Activated CD4-positive, alpha-beta T cell treated with anti-CD3 and anti-CD28 coated beads, Interleukin-2, amount 50 U/mL, for 1 hour (primary cell): ENCODE measurements around the gene SPATA31D3.
"Not testable (repeated sequence)": the region's sequence is repeated elsewhere in the genome, so short reads cannot be mapped to it uniquely, and the experiment has no call there.

Experiments used
- DNase-seq: peaks from one replicate; pipeline ENCODE4 v3.0.0-alpha.2; 2020

The SPATA31D3 gene

DNA sequence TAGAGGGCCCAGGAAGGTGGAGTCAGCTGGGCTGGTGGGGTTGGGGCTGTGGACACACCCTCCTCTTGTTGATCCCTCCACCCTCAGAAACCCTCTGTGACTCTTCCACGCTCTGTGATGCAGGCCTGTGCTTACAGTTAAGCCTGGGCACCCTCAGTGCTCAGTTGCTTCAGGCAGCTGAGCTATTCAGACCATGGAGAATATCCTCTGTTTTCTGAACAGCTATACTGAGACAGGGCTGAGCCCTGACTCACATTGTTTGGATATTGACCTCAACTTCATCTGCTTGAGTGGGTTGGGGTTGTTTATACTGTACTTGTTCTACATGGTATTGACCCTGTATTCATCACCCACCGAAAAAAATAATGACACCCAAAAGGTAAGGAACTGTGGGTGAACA, at the start of gene SPATA31D3:
SPATA31D3 (plus strand) TSS at position 108 of the 400 bp plus-strand sequence; CDS start at position 194, 86 bp downstream.
- DNase-seq, result not testable (repeated sequence)

DNA sequence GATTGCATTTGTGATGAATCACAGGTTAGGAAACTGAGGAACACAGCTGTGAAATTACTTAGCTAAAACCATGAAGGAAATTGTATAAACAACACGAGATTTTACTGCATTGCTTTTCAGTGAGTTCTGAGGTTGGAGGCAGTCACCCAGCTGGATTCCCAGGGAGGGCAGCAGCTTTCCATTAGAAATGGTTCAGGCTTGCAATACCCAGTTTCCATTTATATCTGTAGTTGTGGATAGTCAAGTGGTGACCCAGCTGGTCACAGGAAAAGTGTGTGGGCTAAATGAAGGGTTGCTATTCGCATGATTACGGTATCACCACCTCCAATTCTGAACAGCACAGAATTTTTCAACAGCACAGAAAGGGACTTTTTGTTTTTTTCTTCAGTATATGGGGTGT, 49.4 kb upstream of the SPATA31D3 start:
- DNase-seq, result no peak

DNA sequence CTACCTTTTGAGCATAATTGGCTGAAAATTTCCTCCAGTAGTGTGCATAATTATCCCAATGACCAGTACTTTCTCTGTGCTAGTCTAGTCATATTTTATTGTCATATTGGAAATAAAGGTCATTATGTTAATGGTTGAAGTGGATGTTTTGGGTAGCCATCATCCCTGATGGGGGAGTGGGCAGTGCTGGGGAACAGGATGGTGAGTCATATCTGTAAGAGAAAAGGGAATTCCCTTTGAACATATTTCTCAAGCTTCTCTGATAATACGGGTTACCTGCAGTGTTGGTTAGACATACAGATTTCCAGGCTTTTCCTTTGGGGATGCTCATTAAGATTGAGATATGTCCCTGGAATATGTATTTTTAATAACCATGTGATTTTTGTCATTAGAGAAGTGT, 48.4 kb upstream of the SPATA31D3 start:
- no peak for DNase-seq

DNA sequence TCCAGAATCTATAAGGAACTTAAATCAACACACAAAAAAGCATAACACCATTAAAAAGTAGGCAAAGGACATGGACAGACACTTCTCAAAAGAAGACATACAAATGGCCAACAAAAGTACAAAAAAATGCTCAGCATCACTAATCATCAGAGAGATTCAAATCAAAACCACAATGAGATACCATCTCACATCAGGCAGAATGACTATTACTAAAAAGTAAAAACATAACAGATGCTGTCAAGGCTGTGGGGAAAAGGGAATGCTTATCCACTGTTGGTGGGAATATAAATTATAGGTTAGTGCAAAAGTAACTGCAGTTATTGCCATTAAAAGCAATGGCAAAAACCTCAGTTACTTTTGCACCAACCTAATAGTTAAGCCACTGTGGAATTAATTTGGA, 47.2 kb upstream of the SPATA31D3 start:
- DNase-seq, result no peak

DNA sequence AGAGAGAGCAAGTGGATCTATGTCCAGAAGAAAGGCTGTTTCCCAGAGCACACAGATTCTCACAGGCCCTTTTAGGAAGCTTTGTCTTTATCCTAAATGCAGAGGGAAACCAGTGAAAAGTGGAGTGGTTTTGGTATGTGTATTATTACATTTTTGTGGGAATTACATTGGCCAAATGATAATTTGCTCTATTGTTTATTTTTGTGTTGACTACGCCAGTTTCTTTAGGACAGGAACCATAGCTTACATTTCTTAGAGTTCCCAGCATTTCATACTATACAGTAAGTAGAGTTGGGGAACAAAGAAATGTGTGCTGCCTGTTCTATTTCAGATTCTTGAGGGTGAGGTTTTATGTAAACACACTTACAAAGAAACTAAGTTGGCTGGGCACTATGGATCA, 44.4 kb upstream of the SPATA31D3 start:
- DNase-seq, result no peak

DNA sequence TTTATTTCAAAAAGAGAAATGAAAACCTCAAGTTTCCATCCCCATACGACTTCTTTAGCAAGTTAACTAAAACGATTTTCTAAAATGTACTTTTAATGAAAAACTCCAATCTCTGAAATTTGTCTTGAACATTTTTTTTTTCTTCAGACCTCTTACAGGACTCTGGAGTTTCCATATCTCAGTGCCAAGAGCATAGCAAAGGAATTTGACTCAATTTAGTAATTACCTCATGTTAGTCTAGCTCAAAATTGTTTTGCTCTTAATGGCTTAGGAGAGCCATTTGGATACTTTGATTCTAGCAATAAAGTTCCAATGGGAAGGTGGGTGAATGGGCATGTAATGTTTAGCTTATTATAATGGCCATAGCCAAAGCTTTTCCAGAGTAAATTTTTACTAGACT, 41.1 kb upstream of the SPATA31D3 start:
- no peak for DNase-seq

DNA sequence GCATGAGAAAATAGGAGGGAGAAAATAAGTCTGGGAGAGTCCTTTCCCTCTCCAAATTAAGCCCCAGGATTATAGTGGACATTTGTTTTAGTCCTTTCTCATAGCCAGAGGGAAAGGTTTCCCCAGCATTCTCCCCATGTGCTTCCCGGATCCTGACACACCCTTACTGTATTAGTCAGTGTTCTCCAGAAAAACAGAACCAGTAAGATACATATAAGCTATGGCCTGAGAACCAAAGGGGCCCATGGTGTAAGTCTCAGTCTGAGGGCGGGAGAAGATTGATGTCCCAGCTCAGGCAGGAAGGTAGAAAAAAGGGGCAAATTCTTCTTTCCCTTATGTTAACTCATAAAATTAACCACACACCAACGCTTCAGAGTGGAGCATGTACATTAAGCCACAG, 40.7 kb upstream of the SPATA31D3 start:
- no peak for DNase-seq

DNA sequence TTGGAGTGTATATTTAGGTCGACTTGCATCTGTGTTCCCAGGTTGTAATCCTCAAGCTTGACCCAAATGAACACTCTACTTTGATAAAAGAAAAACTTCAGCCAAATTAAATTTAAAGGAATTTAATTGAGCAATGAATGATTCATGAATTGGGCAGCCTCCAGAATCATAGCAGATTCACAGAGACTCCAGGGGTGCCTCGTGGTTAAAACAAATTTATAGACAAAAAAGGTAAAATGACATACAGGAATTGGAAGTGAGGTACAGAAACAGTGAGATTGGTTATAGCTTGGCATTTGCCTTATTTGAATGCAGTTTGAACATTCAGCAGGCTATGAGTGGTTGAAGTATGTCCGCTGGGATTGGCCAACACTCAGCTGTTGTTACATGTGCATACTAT, 36.6 kb upstream of the SPATA31D3 start:
- DNase-seq, result no peak

DNA sequence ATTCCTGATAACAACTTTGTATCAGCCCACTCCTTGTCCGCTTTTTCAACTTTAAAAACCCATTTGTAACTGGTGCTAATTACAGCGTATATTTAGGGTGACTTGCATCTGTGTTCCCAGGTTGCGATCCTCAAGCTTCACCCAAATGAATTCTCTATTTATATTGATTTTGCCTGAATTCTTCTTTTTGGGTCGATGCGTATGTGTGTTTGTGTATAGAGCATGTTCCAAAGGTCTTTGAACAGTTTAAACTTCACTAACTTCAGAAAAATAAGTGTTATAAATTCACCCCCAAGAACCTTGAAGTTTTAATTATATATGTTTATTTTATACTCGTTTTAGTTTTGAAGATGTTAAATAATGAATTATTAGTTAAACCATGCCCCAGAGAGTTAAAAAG, 31.2 kb upstream of the SPATA31D3 start:
- no peak for DNase-seq

DNA sequence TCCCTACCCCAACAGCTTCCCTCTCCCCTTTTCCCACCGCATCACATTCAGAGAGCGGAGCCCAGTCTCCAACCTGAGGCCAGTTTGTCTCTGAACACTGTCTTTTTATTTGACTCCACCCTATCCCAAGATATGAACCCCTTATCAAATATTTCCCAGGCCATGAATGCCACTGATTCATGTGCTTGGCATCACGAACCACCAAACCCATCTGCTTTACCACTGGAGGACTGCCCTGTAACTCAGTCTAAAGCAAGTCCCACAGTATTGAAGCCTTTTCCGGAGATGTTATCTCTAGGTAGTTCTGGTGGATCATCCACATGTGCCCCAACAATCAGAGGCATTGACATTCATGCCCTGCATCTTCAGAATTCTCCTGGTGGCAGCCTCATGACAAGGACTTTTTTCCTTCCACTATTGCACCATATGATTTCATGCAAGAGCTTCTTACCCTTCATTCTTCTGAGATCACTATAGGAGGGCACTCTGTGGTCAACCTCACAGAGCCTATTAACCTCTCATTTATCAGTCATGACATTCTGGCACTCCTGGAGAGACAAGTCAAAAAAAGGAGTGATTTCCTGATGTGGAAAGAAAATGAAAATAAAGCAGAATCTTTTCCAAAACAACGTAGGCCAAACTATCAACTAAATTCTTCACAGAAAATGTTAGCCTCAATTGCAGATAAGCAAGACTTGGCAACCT, 27.3 kb upstream of the SPATA31D3 start:
- no peak for DNase-seq

DNA sequence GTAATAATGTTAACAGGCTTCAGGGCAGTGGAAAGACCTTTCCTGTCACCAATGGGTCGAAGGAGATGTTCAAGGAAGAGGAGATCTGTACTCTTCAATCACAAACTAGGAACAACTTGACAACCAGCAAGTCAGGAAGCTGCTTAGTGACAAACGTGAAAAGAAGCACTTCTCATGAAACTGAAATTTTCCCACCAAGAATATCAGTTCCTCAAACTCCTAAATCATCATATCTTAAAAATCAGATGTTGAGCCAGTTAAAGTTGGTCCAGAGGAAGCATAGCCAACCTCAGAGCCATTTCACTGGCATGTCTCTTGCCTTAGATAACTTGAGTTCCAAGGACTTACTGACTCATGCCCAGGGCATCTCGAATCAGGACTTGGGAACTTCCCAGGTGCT, 24.8 kb upstream of the SPATA31D3 start:
- DNase-seq, result not testable (repeated sequence)

DNA sequence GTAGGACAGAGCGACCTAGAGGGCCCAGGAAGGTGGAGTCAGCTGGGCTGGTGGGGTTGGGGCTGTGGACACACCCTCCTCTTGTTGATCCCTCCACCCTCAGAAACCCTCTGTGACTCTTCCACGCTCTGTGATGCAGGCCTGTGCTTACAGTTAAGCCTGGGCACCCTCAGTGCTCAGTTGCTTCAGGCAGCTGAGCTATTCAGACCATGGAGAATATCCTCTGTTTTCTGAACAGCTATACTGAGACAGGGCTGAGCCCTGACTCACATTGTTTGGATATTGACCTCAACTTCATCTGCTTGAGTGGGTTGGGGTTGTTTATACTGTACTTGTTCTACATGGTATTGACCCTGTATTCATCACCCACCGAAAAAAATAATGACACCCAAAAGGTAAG, 15.0 kb upstream of the SPATA31D3 start, which contains the start of gene SPATA31D4:
SPATA31D4 (plus strand) TSS at position 124 of the 400 bp plus-strand sequence; CDS start at position 210, 86 bp downstream.
- not testable (repeated sequence) for DNase-seq

DNA sequence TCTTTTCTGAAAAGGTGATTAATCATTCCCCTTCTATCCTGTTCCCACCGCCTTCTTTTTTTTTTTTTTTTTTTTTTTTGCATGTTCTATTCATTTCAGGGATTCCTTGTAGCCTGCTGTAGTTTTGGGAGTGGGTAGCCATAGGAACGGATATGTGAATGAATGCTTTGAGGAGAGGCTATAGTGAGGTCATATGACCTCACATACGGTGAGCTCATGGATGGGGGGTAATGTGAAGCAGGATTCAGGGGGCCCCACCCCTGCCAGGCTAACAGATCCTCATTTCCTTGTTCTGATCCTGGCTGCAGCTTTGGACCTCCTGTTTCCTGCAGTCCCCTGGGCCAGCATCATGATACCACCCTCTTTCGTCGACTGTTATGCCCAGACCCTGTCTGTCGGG, 13.2 kb upstream of the SPATA31D3 start:
- not testable (repeated sequence) for DNase-seq

DNA sequence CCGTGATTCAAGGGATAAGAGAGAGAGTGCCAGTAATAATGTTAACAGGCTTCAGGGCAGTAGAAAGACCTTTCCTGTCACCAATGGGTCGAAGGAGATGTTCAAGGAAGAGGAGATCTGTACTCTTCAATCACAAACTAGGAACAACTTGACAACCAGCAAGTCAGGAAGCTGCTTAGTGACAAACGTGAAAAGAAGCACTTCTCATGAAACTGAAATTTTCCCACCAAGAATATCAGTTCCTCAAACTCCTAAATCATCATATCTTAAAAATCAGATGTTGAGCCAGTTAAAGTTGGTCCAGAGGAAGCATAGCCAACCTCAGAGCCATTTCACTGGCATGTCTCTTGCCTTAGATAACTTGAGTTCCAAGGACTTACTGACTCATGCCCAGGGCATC, 9.8 kb upstream of the SPATA31D3 start:
- DNase-seq, result not testable (repeated sequence)

DNA sequence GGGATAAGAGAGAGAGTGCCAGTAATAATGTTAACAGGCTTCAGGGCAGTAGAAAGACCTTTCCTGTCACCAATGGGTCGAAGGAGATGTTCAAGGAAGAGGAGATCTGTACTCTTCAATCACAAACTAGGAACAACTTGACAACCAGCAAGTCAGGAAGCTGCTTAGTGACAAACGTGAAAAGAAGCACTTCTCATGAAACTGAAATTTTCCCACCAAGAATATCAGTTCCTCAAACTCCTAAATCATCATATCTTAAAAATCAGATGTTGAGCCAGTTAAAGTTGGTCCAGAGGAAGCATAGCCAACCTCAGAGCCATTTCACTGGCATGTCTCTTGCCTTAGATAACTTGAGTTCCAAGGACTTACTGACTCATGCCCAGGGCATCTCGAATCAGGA, 5.3 kb downstream of the SPATA31D3 start:
- not testable (repeated sequence) for DNase-seq

DNA sequence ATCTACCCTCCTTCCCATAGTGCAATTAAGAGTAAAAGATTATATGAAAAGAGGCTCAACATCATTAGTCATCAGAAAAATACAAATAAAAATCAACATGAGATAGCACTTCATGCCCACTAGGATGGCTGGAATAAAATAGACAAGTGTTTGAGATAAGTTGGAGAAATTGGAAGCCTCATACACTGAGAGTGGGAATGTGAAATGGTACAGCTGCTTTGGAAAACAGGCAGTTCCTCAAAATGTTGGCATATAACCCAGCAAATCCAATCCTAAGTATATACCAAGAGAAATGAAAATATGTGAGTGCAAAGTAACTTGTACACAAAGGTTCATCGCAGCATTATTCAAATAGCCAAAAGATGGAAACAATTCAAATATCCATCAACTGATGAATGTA, 9.8 kb downstream of the SPATA31D3 start:
- no peak for DNase-seq

DNA sequence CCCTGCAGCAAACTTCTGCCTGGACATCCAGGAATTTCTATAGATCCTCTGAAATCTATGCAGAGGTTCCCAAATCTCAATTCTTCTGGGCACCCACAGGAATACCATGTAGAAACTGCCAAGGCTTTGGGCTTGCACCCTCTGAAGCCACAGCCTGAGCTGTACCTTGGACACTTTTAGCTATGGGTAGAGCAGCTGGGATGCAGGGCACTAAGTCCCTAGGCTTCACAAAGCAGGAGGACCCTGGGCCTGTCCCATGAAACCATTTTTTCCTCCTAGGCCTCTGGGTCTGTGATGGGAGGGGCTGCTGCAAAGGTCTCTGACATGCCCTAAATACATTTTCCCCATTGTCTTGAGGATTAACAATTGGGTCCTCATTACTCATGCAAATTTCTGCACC, 12.3 kb downstream of the SPATA31D3 start:
- no peak for DNase-seq

DNA sequence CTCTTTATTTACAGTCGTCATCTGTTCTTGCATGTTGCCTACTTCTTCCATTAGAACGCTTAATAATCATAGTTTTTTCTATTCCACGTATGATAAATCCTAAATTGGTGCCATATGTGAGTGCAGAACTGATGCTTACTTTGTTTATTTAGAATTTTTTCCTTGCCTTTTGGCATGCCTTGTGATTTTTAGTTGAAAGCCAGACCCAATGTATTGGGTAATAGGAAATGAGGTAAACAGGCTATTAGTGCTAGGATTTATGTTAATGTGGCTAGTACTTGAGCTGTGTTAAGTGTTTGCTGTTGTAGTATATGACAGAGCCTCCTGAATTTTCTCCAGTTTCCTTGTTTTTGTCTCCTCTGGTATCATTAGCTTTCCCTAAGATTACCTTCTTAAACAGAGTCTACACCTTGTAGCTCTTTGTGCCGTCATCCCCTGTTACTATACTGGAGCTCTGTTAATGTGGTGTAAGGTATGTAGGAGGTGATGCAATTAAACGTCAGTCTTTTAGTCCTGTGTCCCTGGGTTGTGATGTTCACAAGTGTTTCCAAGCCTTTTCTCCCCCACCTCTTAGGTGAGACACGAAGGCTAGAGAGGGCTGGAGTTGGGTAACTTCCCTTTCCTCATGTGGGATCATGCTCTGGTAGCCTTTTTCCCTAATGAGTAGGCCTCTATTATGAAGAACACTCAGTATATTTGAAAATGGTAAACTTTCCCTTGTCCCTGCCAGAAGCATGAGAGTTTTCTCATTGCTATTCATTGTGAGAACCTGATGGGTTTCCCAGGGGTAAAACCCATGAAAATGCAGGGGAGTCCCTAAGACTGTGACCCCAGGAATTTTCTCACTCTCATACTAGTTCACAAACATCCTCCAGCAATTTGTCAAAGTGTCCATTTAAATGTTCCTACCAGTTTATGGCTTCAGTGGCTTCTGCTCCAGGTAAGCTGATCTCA, 21.2 kb downstream of the SPATA31D3 start:
- DNase-seq, result no peak

DNA sequence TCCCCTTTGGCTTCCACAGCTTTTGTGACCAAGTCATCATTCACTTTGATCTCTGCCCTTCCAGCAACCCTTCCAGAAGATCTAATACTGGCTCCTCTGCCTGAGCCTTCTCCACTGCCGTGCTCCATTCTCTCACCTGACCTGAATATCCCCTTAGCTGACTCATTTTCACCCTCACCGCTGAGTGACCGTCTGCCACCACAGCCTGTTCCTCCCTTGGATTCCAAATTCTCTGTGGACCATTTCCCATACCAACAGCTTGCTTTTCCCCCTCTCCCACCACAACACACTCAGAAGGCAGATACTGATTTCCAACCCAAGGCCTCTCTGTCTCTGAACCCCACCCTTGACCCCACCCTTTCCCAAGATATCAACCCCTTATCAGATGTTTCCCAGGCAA, 24.7 kb downstream of the SPATA31D3 start:
- DNase-seq, result no peak

DNA sequence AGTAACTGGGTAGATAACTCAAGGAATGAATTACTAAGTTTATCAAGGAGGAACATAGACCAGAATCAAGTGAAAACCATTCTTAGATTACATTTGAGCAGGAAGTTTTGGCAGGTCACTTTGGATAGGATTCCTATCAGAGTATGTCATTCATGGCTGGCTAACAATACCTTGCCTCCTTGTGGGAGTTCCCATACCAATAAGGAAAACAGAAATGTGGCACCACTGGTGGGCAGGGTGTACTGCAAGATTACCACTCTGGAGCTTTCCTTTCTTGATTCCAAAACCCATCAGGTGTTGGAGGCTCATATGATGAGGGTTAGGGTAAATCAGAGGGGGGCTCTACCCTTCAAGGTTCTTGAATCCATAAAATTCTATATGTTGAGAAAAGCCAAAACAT, 26.7 kb downstream of the SPATA31D3 start:
- no peak for DNase-seq

DNA sequence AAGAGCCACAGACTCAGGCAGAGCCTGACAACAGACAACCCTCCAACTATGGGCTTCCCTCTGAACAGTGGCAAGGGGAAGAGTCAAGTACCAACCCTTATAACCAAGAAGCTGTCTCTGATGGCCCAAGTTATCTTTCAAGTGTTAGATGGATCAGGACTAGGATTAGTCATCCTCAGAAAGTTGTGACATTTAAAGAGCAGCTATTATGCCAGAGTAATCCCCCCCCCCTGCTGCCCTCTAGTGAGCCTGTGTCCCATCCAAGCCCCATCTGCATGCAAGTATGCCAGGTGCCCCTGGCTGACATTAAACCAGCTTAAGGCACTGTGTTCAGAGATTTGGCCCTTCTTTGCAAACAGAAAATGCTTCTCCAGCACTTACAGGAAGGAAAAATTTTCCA, 28.4 kb downstream of the SPATA31D3 start:
- DNase-seq, result no peak

DNA sequence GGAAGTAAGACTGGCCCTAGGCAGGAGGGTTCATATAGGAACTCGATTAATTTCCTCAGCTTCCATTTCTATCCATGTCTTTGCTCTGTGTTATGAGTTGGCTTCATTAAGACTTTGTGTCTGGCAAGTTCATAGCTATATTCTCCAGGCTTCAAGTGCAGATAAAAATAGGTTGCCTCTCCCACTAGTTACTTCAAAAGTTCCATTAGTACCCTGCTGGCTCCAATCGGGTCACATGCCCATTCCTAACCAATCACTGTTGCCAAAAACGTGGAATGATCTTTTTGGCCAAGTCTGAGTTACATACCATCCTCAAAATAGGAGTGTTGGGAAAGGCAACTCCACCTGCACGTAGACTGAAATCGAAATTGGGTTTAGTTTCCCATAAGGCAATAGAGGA, 31.5 kb downstream of the SPATA31D3 start:
- no peak for DNase-seq

DNA sequence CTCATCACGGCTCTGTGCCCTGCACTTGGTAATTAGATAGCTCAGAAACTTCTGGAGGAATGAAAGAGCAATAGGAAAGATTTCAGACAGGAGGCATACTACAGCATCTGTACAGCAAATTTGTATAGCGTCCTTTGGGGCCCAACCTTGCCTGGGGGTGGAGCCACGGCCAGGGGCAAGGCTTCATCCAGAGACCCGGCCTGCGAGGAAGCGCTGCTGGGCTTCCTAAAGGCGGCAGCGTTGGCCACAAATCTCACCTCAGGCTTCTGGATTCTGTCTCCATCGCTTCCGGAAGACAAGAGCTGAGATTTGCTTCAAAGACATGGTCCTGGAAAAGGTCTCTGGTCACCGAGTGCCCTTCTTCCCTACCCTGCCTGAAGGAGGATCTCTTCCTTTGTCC, 33.1 kb downstream of the SPATA31D3 start:
- no peak for DNase-seq

DNA sequence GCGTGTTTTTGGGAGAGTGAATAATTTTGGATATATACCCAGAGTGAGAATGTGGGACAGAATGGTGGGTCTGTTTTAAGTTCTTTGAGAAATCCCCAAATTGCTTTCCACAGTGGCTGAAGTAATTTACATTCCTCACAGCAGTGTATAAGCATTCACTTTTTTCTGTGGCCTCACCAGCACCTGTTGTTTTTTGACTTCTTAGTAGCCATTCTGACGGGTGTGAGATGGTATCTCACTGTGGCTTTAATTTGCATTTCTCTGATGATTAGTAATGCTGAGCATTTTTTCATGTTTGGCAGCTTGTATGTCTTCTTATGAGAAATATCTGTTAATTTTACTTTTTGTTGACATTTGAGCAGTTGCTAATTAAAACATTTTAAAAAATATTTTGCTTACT, 35.9 kb downstream of the SPATA31D3 start:
- no peak for DNase-seq
